NCI-H1694 (cell line): Measurements from ENCODE around the gene CACNA2D3.

ENCODE experiments used
- DNase-seq: peaks from one replicate; lab custom pipeline; 2025; lab: John Stamatoyannopoulos, UW

Gene CACNA2D3

DNA sequence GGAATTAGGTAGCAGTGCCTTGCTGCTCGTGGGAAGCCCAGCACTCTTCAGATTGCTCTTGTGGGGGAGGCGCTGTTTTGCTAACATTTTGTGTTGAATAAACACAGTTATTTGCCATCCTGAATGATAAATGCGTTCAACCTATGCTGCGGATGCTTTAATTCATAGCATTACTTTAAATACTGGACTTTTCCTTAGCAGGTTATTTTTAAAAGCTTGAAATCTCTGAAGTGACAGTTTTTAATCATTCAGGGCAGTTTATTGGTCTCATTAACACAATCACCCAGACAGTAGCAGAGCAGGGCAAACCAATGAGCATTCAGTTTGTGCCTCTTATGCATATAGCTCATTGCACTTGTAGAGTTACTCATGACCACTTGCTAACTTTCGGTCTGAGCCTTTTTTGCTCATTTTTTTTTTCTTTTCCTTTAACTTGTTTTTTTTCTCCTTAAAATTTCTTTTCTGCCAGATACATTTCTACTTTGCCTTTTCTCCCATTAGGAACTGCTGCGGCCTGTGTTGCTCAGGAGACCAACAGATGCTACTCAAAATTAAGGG is 5.2 kb downstream of the CACNA2D3 start:
- DNase-seq, result no peak

DNA sequence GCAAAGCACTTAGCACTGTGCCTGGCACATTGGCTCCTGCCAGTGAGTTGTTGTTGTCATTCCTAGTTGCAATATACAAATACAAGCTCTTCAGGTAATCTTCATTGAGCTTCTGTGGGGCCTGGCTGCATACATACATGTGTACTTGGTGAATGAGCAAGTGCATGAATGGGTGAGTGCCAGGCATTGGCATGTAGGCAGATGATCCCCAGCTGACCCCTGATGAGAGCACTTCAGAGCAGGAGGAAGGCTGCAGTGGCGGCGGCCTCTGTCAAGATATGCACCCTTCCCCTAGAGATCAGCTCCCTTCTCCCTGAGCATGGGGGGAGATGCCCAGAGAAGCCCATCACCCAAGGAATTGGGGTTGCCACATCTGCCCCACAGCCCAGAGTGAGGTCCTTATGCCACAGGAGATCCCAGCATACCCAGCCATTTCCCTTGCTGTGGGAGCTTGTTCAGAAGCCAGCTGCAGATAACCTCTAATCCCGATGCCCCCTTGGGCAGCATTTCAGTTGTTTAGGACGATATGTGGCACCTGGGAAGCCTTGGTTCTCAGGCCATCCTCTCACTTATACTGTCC is 8.8 kb downstream of the CACNA2D3 start:
- DNase-seq, result no peak

DNA sequence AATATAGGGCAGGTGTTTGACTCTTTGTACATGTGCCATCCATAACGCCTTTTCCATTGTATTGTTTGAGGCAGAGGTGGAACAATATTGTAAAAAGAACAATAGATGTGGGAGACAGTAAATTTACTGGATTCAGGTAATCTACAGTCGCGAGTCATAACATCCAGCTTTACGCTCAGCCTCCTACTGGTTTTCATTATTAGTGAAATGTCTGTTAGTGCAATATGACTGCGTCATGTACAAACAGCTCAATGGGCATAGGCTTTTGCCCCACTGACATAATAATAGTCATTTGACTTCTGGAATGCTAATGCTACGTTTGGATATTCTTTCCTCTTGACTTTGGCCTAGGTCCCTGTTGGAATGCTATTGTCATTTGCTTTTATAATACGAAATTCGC is 9.5 kb downstream of the CACNA2D3 start:
- DNase-seq, result no peak

DNA sequence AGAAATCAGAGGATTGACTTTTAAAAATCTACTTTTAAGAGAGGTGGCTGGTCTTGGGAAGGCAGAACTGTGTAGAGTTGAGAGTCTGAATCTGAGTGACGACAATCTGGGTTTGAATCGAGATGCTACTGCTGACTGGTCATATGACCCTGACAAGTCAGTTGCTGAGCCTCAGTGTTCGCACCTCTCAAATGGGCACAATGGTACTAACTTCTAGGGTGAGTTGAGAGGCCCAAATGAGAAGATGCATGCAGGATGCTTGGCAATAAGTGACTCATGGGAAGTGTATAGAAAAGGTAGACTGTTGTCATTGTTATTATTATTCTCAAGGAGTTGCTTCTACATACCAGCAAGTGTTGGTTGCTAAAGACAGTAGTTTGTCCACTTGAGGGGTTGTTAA is 10.3 kb downstream of the CACNA2D3 start:
- DNase-seq, result no peak

DNA sequence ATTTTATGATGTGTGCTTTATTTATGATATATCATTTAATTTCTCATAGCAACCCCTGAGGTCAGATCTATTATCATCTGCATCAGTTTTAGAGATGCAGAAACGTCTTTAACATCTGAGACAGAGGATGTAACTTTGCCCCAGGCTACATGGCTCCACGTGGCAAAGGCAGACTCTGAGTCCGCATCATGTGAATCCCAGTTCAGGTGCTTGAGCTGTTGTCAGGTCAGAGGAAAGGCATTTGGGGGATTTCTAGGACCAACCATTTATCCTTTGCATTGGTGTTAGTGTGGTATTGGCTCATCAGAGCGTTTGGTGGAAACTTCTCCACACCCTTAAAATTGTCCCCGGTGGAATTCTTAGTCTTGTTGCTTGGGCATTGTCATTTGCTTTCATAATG is 10.8 kb downstream of the CACNA2D3 start:
- no peak for DNase-seq

DNA sequence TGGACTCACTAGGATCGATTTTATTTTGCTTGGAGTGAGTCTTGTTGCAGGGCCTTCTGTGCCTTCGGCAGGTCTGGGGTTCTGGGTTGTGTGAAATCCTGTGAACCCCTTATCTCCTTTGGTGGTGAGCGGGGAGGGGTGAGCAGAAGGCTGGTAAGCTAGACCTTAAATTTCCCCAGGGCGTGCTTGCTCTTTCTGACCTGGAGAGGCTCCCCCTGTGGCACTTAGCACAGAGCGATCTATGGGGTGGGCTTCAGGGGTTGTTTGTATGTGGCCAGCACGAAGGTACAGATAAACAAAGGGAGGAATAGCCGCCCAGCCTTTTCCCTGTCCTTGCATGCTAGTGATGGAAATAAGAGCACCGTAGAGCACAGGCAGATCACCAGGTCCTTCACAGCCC is 11.8 kb downstream of the CACNA2D3 start:
- no peak for DNase-seq

DNA sequence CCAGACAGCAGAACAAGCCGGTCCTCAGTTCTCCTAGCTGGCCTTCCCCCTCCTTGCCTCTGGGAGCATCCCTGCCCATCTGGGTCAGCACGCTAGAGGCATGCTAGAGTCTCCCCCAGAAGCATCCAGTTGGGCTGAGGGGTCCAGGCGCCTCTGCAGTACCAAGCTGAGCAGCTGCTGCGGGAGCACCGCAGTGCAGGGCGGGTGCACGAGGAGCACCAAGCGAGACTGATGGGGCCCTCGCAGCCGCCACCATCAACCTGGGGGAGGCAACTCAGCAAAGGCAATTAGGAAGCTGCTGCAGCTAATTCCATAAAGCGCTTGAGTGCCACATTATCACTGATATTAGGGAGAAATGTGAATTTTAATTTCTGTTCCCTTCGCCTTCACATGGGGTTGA is 12.4 kb downstream of the CACNA2D3 start:
- no peak for DNase-seq

DNA sequence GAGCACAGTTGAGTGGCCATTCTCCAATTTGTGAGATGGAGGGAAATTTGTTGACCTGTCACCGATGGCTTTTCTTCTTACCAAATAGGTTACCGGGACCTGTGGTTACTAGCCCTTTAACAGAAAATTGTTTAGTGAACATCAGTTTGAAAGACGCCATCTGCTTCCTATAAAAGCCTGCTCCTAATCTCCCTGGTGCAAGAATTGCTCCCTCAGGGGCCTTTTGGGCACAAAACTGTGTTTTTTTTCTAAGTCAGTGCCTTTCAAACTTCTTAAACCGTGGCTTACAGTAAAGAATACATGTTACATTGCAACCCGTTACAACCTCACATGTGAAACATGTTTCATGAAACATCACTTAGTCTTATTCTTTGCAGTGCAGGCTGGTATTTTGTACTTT is 15.0 kb downstream of the CACNA2D3 start:
- no peak for DNase-seq

DNA sequence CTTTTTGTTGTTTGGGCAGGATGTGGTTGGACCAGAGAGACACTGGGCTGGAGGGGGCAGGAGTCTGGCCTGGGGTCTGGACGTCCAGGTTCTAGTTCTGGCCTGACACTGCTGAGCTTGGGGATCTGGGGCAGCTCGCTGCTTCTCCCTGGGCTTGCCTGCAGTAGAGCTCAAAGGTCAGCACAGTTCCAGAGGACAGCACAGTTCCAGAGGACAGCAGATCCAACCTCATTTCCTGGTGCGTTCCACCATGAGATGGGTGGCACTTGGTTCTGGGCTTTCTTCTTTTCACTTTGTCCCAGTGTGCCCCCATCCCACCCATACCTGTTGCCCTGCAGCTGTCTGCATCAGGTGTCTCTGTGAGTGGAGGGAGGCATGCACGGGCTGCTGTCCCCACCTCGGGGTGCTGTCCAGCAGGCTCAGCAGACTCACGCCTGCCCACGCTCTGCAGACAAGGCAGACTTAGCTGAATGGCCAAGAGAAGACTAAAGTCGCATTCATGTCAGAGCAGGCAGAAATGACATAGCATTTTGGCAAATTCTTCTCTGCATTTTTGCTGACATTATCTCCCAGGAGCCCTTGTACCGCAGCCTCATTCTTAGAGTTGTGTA is 16.7 kb downstream of the CACNA2D3 start:
- DNase-seq, result no peak

DNA sequence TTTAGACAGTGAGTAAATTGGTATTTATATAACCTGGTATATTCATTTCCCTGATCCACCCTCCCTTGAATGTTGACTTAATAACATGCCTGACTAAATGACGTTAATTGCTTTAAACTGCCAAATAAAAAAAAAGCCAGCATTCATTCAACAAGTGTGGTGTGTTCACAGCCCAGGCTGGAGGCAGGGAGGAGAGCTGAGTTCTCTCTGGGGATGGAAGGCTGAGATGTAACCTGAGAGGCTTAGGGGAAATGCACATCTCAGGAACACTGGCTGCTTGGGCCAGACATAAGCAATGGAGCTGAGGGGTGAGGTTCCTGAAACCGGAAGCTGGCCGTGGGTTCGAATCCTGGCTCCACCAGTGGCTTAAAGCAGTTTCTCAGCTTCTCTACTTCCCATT is 17.3 kb downstream of the CACNA2D3 start:
- no peak for DNase-seq

DNA sequence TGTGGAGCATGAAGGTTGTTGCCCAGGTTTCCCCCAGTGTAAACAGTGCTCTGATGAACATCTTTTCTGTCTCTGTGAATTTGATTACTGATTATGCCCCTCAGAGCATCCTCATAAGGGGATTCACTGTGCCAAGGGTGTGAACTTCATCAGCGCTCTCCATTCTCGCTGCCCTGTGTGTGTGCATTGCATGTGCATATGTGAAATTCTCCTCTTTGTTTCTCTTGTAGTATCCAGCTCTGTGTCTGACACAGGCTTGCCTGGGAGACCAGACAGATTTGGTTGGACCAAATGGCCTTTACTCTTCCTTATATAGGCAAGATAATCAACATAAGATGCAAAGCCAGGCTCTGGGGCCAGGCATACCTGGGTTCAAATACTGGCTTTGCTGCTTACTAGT is 21.9 kb downstream of the CACNA2D3 start:
- no peak for DNase-seq

DNA sequence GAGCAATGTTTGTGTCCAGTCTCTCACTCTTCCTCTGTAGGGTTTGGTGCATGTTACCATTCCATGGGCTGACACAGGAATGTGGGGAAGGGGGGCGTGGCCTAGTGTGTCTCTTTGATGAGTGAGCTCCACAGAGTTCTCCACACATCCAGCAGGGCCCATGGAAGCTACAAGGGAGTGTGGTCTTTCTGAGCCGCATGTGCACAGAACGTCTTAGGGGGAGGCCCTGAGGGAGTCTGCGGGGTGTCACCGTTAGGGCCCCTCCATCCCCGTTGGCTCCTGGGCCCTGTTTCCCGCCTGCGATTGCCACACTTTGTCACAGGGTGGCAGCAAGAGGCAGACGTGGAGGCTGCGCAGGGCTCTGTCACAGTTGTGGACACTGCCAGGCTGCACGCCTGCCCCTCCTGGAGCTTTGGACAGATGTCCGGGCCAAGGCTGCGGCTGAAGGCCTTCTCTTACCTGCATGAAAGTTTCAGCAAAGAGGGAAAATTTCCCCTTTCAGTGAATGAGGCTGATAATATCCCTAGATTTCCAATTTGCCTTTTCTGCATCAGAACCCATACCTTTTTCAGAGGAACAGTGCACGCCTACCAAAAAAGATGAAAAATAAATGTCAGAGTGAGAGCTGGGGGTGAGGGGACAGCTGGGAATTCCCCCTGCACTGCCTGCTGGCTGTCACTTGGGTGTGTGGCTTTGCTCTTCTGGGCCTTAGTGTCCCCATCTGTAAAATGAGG is 24.3 kb downstream of the CACNA2D3 start:
- DNase-seq, result no peak

DNA sequence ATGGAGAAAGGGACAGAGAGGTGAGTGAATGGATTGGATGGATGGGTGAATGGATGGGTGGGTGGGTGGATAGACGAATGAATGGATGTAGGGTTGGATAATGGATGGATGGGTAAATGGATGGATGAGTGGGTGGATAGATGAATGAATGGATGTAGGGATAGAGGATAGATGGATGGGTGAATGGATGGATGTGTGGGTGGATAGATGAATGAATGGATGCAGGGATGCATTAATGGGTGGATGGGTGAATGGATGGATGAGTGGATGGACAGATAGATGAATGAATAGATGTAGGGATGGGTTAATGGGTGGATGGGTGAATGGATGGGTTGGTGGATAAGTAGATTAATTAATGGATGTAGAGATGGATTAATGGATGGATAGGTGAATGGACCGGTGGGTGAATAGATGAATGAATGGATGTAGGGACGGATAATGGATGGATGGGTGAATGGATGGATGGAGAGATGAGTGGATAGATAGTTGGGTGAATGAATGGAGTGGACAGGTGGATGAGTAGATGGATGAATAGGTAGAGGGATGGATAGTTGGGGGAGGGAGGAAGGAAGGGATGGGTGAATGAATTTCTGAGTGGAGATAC is 28.6 kb downstream of the CACNA2D3 start:
- no peak for DNase-seq

DNA sequence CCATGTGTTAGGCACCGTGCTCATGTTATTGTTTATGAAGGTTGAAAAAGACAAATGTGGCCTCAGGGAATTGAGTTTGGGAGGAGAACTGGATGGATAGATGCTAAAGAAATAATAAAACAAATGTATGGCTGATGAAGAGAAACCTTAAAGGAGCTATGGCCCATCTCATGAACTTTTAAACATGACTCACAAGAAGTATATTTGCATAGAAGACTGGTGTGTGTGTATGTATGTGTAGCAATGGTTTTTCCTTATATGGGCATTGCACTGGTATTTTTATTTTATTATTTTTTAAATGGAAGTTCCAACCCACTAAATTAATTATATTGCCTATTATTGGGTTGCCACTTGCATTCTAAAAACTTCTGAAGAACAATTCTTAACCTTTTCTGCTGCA is 31.1 kb downstream of the CACNA2D3 start:
- no peak for DNase-seq

DNA sequence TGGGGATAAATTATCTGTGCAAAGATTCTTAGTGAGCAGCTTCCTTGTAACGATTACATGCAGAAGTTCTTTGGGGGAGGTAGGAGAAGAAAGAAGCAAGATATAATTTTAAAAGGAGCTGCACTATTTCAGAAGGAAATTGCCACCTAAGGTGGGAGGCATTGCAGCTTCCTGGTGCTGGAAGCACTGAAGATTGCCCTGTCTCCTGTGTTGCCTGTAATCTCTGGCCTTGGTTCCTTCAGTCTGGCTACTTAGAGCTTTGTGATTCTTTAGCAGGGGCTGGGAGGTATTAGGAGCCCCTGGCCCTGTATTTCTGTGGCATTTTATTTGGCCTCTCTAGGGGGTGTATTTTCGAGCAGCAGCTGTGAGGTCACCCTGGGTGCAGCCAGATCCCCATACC is 35.5 kb downstream of the CACNA2D3 start:
- no peak for DNase-seq

DNA sequence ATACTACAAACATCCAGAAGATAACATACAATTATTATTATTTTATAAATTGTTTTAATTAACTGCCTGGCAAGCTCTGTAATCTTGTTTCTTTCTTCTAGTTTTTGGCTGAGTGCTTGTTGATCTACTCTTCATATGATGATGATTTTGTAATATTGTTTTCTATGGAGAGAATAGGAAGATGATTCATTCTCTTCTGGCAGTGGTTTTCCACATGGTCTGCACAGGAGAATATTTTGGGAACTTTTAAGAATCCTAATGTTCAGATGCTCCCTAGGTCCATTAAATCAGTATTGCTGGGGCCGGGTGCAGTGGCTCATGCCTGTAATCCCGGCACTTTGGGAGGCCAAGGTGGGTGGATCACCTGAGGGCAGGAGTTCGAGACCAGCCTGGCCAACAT is 37.6 kb downstream of the CACNA2D3 start:
- DNase-seq, result no peak

DNA sequence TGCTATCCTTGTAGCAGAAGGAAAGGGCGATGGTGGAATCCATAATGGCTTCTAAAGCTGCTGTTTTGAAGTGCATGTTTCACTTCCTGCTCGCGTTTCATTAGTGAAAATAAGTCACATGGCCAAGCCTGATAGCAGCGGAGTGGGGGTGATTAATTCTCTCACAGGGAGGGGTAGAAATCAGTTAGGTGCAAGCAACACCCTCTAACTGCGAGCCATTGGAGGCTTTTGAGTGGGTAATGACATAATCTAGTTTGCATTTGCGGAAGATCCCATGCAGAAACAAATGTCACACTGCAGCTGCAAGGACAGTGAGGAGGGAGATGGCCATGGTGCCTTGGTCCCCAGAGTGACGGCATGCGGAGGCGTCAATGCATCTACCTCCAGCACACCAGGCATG is 41.1 kb downstream of the CACNA2D3 start:
- DNase-seq, result no peak

DNA sequence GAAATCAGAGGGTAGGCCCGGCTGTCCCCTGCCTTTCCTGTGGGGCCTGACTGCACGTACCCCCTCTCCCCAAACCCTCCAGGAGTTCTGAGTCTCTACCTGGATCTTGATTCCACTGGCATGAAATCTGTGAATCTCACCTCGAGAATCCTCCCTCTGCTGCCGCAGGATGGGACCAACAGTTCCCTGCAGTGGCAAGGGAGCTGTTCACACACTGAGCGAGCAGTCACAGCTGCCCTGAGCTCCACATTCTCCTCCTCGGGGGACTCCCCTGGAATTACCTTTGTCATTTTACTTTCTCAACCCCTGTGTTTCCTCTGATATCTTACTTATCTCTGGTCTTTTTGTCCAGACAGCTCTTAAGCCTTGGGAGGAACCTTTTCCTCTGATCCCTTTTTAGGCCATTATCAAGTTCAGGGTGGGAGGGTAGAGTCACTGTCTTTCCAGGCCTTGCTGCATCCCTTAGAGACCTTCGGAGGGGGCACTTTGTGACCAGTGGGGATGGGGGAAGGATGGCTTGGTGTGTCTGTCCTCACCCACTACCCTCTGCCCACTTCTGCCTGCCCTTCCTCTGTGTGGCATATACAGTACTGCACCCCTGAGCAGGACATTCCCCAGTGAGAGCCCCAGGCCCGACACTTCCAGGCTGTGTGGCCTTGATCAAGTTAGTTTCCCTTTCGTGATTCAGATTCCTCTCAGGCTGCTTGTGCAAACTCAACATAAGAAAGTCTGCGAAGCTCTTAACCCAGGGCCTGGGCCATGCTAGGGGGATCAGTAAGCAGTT is 42.0 kb downstream of the CACNA2D3 start:
- DNase-seq, result no peak

DNA sequence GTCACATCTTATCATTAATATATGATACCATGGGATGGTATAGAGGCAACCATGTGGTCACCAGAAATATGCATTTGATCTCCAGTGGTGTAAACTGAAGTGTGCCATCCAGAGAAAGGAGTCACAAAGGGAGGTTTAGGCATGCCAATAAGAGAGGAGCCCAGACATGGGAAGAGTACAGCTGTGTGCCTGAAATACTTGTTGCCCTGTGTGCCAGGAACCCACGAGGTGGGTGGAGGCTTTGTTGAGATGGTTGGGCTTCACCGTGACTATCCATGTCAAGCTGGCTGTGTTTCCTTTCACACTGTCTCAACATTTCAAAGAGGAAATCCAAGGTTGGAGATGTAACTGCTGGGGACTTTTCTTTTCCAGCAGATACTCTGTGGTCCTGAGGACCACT is 43.5 kb downstream of the CACNA2D3 start:
- no peak for DNase-seq

DNA sequence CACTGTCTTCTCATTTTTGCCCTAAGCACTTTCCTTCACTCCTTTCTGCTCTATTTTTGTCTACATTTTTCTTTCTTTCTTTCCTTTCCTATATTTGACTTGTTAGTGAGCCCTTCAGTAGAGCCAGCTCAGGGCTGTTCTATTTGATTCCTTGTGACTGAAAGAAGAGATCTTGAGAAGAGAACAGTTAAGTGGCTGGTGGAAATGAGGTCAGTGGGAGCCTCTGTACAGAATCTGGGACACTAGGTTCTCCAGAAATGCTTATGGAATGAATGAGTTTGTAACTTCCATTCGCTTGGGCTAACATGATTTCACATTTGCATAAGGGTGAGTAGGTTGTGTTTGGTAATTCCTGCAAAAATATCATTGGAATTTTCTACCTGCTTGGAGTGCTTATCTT is 45.6 kb downstream of the CACNA2D3 start:
- DNase-seq, result no peak

DNA sequence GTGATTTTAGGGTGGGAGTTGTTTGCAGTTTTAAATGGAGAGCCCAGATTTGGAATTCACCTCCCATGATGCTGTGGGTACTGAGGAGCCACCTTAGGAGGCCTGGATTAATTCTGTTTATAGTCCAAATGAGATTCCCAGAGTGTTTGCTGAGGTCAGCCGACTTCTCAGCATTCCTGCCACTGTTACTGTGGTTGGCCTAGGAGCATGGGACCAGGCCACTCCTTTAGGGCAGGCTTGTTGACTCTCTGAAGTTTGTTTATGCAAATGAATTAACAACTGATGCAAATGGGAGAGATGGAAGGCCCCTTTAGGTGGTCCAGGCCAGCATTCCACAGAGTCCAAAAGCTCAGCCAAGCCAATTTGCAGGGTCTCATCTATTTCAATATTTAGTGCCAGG is 46.1 kb downstream of the CACNA2D3 start:
- no peak for DNase-seq

DNA sequence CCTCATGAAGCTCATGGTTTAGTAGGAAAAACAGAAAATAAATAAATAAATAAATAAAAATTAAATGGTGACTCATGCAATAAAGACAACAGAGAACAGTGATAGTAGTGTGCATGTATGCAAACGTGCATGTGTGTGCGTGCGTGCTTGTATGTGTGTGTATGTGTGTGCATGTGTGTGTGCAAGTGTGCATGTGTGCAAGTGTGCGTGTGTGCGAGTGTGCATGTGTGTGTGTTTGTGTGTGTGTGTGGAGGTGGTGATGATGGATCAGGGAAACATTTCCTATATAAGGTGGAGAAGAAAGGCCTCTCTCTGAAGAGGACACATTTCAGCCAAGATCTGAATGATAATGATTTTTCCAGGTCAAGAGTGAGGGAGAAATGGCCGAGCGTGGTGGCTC is 47.2 kb downstream of the CACNA2D3 start:
- DNase-seq, result no peak
